Spleen (tissue), 11 donors: ENCODE results near the gene MORC1. TPM values are rescaled to one million over a fixed set of nuclear protein-coding genes. Genes with fewer than 3 reads are reported as not detected.

Experiments
- DNase-seq: peaks from one replicate; pipeline ENCODE4 v3.0.0-alpha.2; 2020
- H3K27ac ChIP-seq, 8 donors: fragments of 200-600 bp; sonication (generic) in 7 of 8; 1 replicate in 4 of 8; 2 replicates in 4 of 8; pipeline versions ENCODE4 v1.5.0 to v1.8.0; 2016 to 2021; ENCODE audit warnings: inconsistent platforms in 4 of 8, mild to moderate bottlenecking in 4 of 8, moderate library complexity in 1 of 8
- H3K27me3 ChIP-seq, 7 donors: fragments of 200-600 bp; sonication (generic) in 6 of 7; replicated peaks in 1 of 7; 1 replicate in 4 of 7; 2 replicates in 3 of 7; pipeline versions ENCODE4 v1.5.0 to v1.8.0; 2016 to 2021; ENCODE audit warnings: inconsistent platforms in 3 of 7, mild to moderate bottlenecking in 1 of 7
- H3K36me3 ChIP-seq, 6 donors: fragments of 200-600 bp; sonication (generic) in 5 of 6; 1 replicate in 4 of 6; 2 replicates in 2 of 6; pipeline versions ENCODE4 v1.5.0 to v1.8.0; 2016 to 2021; ENCODE audit warnings: inconsistent platforms in 2 of 6
- H3K4me1 ChIP-seq, 6 donors: fragments of 200-600 bp; sonication (generic) in 5 of 6; 1 replicate in 3 of 6; 2 replicates in 3 of 6; pipeline versions ENCODE4 v1.5.0 to v1.8.0; 2016 to 2021; ENCODE audit warnings: inconsistent platforms in 3 of 6
- H3K4me3 ChIP-seq, 8 donors: fragments of 200-600 bp; sonication (generic) in 7 of 8; 1 replicate in 4 of 8; 2 replicates in 4 of 8; pipeline versions ENCODE4 v1.5.0 to v1.8.0; 2016 to 2021; ENCODE audit warnings: inconsistent platforms in 4 of 8, mild to moderate bottlenecking in 4 of 8, moderate library complexity in 2 of 8
- H3K9me3 ChIP-seq, 8 donors: fragments of 200-600 bp; sonication (generic) in 7 of 8; 1 replicate in 4 of 8; 2 replicates in 4 of 8; pipeline versions ENCODE4 v1.5.0 to v1.8.0; 2016 to 2021; ENCODE audit warnings: inconsistent platforms in 4 of 8
- CTCF ChIP-seq, 11 experiments: fragments of 200-600 bp in 7 of 11; fragments of 450-650 bp in 4 of 11; sonication (generic) in 4 of 11; IDR thresholded peaks in 8 of 11; conservative IDR thresholded peaks in 3 of 11; 1 replicate in 7 of 11; 2 replicates in 4 of 11; pipeline versions ENCODE4 v1.4.0 to v1.8.0; 2016 to 2021; ENCODE audit warnings: antibody characterized with exemption in 11 of 11, inconsistent platforms in 4 of 11, mild to moderate bottlenecking in 1 of 11
- POLR2A ChIP-seq, 3 donors: fragments of 450-650 bp; IDR thresholded peaks; one replicate each; pipeline ENCODE4 v1.5.1; 2017; ENCODE audit warnings: antibody characterized with exemption in 3 of 3, mild to moderate bottlenecking in 1 of 3
- POLR2AphosphoS5 ChIP-seq, 3 donors: sonication (generic); formaldehyde crosslinking; IDR thresholded peaks; one replicate each; pipeline ENCODE4 v1.5.1; 2017; ENCODE audit warnings: antibody characterized with exemption in 3 of 3
- WGBS, 5 donors: extraction: QIAGEN DNeasy Blood & Tissue Kit in 3 of 5; methylation state at CpG; one replicate each; pipeline versions ENCODE4 v1.1.5 to v1.1.7; 2013 to 2018; 5-methylcytosine and 5-hydroxymethylcytosine counted together
- intact Hi-C: fragments of 100-400 bp; cut with DNase I; formaldehyde crosslinking; loops from one replicate; pipeline ENCODE4 v1.15.0; 2023; ENCODE audit warnings: low total_unique reads
- polyA plus RNA-seq, 3 donors: library from polyadenylated mRNA; stranded (reverse); fragments of 200-250 nt; gene quantifications; one replicate each; pipeline ENCODE4 v1.2.1, GENCODE V29; 2013
- total RNA-seq, 7 donors: library from RNA; depleted of rRNA in 3 of 7; stranded (reverse); fragments of >200 nt in 3 of 7; fragmentation: NEBNext Ultra II Directional in 4 of 7; extraction: Animal tissue kit (Norgen Biotek cat#: 25700) in 4 of 7; gene quantifications; one replicate each; pipeline versions ENCODE4 v1.1.0 to v1.2.1, GENCODE V29; 2016 to 2021
- donor health status: healthy with polysubstance abuse.
- donor health status: DM: no; HTN: no; CAD: no; lungs with moderate emphysema.
- donor health status: DM: no; HTN: no; CAD: no.
- donor health status: Bipolar disorder and iron deficiency.
- donor health status: healthy.
- donor health status: DM: no; HTN: no; CAD: no.
- donor health status: DM: yes; HTN: yes; CAD: no.

Gene MORC1
- total and polyA plus RNA-seq, 10 donors = 0.03 to 0.24 (median 0.13) TPM; not detected in 6

GRCh38 chr3:109155828-109156227 is 37.9 kb upstream of the MORC1 start:
- Histone ChIP-seq H3K27ac (no peak overlapping the region), H3K4me3 (no peak overlapping the region), H3K9me3 (peaks cover 0 to 8% (median 2%) of the 10 kb centered on the region in 8 donors), H3K36me3 (no peaks in the 10 kb centered on the region), H3K27me3 (no peaks in the 10 kb centered on the region), H3K4me1 (no peaks in the 10 kb centered on the region)
- no peak for TF ChIP-seq POLR2AphosphoS5 (IDR thresholded peaks at IDR 0.05)
- TF ChIP-seq CTCF (IDR thresholded peaks at IDR 0.05 in 8 of 11, conservative IDR thresholded peaks at IDR 0.05 in 3 of 11) = no peak
- TF ChIP-seq POLR2A (IDR thresholded peaks at IDR 0.05) = no peak
- DNase-seq = no peak
- WGBS, 5 donors = 62 to 84% (median 83%) methylated on average over 1 of the region's 1 CpG
- intact Hi-C loops = no loop called here

GRCh38 chr3:109154979-109155378 is 37.0 kb upstream of the MORC1 start:
- H3K9me3 ChIP-seq = peaks cover 0 to 8% (median 2%) of the 10 kb centered on the region in 8 donors
- WGBS, 5 donors = 55 to 92% (median 78%) methylated on average over 2 of the region's 2 CpGs
- H3K27me3 ChIP-seq = no peaks in the 10 kb centered on the region
- TF ChIP-seq POLR2A (IDR thresholded peaks at IDR 0.05) (no peak), POLR2AphosphoS5 (IDR thresholded peaks at IDR 0.05) (no peak), CTCF (IDR thresholded peaks at IDR 0.05 in 8 of 11, conservative IDR thresholded peaks at IDR 0.05 in 3 of 11) (no peak)
- intact Hi-C loops = no loop called here
- no peaks in the 10 kb centered on the region for H3K36me3 ChIP-seq
- no peaks in the 10 kb centered on the region for H3K4me1 ChIP-seq
- no peak overlapping the region for H3K27ac ChIP-seq
- H3K4me3 ChIP-seq = no peak overlapping the region
- no peak for DNase-seq

GRCh38 chr3:109152320-109152719 is 34.4 kb upstream of the MORC1 start:
- Histone ChIP-seq H3K27ac (no peak overlapping the region), H3K36me3 (no peaks in the 10 kb centered on the region), H3K9me3 (no peaks in the 10 kb centered on the region), H3K27me3 (no peaks in the 10 kb centered on the region), H3K4me1 (no peaks in the 10 kb centered on the region), H3K4me3 (no peak overlapping the region)
- DNase-seq = no peak
- intact Hi-C loops = no loop called here
- WGBS, 5 donors = 66 to 92% (median 84%) methylated on average over 4 of the region's 4 CpGs
- no peak for TF ChIP-seq POLR2AphosphoS5 (IDR thresholded peaks at IDR 0.05)
- no peak for TF ChIP-seq CTCF (IDR thresholded peaks at IDR 0.05 in 8 of 11, conservative IDR thresholded peaks at IDR 0.05 in 3 of 11)
- no peak for TF ChIP-seq POLR2A (IDR thresholded peaks at IDR 0.05)

GRCh38 chr3:109149078-109149477 is 31.1 kb upstream of the MORC1 start:
- no peaks in the 10 kb centered on the region for H3K27me3 ChIP-seq

More at GRCh38 chr3:109149078-109149477, 31.1 kb upstream of the MORC1 start:
- intact Hi-C loops = no loop called here
- 90 to 97% (median 94%) methylated on average over 2 of the region's 2 CpGs for WGBS, 5 donors
- TF ChIP-seq CTCF (IDR thresholded peaks at IDR 0.05 in 8 of 11, conservative IDR thresholded peaks at IDR 0.05 in 3 of 11) (no peak), POLR2A (IDR thresholded peaks at IDR 0.05) (no peak), POLR2AphosphoS5 (IDR thresholded peaks at IDR 0.05) (no peak)
- Histone ChIP-seq H3K4me1 (no peaks in the 10 kb centered on the region), H3K9me3 (peaks cover 0 to 5% (median 0%) of the 10 kb centered on the region in 8 donors), H3K36me3 (no peaks in the 10 kb centered on the region), H3K4me3 (no peak overlapping the region), H3K27ac (no peak overlapping the region)
- no peak for DNase-seq
